Amniotic epithelial cell (primary cell): Measurements from ENCODE around the gene PDCD4.
"Not testable (repeated sequence)": the region's sequence is repeated elsewhere in the genome, so short reads cannot be mapped to it uniquely, and the experiment has no call there.

ENCODE experiments used
- DNase-seq: peaks from one replicate; pipeline ENCODE4 v3.0.0-alpha.2; 2010; ENCODE audit warnings: low read depth

The PDCD4 gene

DNA sequence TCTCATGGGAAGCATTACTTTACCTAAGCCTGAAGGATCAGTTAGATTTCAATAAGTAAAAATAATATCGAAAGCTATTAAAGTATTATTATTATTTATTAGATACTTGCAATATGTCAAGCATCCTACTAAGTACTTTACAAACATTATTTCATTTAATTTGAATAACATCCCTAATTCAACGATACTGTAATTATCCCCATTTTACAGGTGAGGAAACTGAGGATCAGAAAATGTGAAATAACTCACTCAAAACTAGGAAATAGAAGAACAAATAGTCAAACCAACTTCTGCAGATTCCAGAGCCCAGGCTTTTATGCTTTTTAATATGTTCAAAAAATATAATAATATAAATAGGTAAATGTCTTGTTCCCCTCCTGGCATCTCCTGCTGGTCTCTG lies 10.3 kb upstream of the PDCD4 start:
- DNase-seq = no peak

DNA sequence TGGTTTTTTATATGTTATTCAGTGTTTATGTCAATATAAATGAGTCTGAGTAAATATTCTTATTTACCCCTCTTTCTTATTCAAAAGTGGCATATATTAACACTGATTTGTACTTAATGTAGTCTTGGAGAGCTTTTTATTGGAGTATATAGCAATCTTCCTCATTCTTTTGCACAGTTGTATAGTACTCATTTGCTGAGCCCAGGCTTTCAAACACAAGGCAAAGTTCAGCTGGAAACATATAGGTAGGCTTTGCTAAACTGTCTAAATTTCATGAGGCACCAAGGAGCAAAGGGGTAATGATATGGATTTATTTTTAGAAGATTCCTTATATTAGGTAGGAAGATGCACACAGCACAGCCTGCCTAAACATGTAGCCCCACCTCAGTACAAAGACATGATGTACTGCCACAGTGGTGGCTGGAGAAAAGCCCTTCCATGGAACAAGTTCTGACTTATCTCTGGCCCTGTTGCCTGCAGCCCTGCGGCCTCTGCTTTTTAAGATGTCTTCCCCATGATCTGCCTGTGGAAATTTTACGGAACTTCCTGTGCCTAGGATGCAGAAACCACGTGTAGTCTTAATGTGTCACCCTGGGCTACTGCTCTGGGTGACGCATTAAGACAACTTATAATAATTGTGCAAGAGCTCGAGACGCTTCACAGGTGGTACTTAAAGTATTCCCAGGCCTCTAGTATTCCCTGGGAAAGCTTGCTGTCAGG lies 9.6 kb upstream of the PDCD4 start:
- peak; percentile 81 for DNase-seq

DNA sequence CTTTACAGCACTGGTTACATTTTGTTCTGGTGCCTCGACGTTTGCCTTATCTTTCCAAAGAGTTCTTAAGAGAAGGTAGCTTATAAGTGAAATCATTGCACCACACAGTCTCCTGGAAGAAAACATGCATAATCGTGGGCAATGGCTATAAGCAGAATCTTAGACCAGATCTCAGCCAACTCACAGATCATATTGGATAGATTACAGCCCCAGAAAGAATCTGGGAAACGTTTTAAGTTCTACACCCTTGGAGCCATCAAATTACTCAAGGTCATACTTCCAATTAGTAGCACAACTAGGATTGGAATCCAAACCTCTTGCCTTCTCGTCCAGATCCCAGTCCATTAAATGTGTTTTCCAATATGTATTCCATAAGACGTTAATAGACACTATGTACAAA lies 8.8 kb upstream of the PDCD4 start:
- peak; percentile 33 for DNase-seq

DNA sequence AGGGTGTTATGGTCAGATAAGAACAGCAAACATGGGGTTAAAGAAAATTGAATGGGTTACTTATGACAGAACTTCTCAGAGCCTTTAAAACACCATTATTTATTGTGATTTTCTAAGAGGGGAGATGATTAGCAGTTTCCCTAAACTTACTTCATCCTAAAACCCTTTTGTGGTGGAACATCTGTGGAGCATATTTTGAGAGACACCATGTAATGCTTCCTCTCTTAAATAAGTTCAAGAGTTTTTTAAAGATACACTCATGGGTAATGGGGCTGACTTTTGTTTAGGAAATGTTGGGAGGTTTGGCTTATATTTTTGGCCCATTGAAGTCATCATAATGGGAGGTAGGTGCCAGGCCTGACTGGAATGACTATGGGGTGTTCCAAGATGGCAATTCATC lies 8.4 kb upstream of the PDCD4 start:
- DNase-seq = no peak

- DNase-seq = no peak
Measured at GRCh38 chr10:110863956-110864355, 7.8 kb upstream of the PDCD4 start.

DNA sequence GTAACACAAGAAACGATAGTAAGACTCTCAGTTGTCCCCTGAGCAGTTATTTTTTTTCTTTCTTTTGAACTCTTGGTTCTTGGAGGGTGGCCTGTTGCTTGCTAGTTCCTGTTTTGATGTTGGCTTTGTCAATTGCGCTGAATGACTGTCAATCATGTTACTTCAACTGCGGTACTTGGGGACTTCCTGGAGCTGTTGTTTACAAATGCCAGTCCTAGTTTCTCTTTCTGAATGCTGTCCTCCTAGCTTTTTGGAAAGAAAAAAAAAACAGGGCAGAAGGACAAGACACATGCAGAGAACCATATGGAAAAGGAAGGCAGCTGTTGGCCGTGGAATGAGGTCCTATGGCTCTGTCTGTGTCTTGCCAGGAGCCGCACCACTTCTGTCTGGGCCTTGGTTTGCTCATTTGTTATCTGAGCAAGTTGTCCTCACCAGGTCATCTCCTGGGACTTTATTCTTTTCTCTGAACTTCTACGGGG lies 7.0 kb upstream of the PDCD4 start:
- no peak for DNase-seq

- peak; percentile 73 for DNase-seq
Measured at GRCh38 chr10:110865186-110865808, 6.4 kb upstream of the PDCD4 start.

DNA sequence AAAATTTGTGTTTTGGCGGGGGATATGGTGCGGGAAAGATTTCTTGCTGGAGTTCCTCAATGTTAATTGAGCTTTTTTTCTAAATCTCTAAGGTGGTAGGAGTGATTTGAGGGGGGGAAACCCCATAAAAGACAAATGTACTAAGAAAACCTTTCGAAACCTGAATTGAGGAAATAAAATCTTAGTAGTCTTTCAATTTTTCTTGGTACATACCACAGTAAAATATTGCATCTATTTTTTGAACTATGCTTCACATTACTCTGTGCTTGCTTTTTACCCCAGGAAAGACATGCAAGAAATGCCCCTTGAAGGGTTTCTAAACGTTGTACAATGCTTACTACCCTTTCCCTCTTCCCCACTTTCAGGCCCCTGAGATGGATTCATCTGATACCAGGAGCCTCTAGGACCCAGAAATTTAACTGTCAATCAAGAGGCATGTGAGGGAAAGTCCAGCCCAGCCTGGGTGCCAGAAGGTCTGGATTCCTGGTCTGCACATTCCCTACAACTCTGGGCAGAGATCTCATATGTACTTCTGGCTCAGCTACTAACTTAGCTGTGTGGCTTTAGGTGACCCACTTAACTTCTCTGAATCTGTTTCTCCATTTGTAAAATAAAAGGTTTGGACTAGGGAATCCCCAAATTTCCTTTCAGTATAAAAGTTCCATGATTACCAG lies 5.8 kb upstream of the PDCD4 start:
- peak; percentile 27 for DNase-seq

GRCh38 chr10:110867011-110867806 lies 4.5 kb upstream of the PDCD4 start:
- DNase-seq = not testable (repeated sequence)

GRCh38 chr10:110867807-110868465 lies 3.8 kb upstream of the PDCD4 start:
- DNase-seq = no peak

GRCh38 chr10:110868981-110869380 lies 2.7 kb upstream of the PDCD4 start:
- DNase-seq = no peak

- peak; percentile 23 for DNase-seq
Measured at GRCh38 chr10:110870823-110871297, 868 bp upstream of the PDCD4 start.

GRCh38 chr10:110872145-110872983 lies 636 bp downstream of the PDCD4 start:
- peak; percentile 92 for DNase-seq

GRCh38 chr10:110872984-110873923 lies 1.5 kb downstream of the PDCD4 start:
- peak; percentile 37 for DNase-seq

GRCh38 chr10:110873951-110874350 lies 2.2 kb downstream of the PDCD4 start:
- DNase-seq = no peak

GRCh38 chr10:110876000-110876399 lies 4.3 kb downstream of the PDCD4 start:
- DNase-seq = no peak

DNA sequence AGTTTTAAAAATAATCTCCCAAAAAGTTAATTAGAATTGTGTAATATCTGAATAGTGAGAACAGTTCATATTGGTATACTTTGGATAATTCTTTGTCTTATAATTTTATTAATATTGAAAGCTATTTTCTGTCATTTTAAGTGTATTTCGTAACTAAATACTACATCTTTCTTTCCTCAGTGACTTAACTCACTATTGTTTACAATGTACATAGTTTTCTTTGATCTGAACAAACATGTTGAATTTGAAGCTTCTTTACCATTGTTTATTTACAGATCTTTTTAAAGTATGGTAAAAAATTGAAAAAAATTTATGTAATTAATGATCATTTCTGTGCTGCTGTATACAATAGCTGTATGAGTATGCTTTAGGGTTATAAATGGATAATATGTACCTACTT lies 5.1 kb downstream of the PDCD4 start:
- no peak for DNase-seq

DNA sequence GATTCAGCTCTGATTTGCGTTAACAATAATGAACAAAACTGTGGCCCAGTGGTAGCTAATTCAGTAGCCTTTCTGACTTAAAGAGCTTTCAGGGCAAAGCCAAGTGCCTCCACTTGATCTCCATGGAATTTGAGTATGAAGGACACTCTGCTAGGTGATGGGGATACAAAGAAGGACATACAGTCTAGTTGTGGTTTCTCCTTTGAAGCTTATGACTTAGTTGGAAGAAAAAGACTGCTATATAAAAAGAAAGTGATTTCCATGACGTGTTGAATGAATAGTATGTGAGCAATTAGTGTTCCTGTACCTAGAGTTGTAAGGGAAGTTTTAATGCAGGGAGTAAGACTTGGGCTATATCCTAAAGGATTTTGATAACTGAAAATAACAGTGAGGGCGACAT lies 8.3 kb downstream of the PDCD4 start:
- no peak for DNase-seq

- no peak for DNase-seq
Measured at GRCh38 chr10:110881247-110881646, 9.5 kb downstream of the PDCD4 start.

DNA sequence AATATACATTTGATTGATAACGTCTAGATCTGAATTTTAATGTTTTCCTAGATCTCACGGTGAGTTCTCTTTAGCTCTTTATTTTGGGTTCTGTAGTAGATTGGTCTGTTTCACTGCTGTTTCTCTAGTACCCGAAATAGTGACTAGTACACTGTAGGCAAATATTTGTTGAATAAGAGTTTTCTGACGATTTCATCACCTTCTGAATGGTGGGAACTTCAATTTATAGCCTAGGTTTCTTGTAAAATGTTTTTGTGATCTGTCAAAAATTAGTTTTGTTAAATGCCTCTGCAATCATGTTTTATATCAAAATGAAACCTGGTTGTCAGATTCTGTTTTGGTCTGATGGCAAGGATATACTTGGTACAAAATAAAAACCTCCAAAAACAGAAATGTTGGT lies 10.2 kb downstream of the PDCD4 start:
- DNase-seq = no peak
